C4-2B (cell line): ENCODE data around the gene SOX8.

ENCODE experiments used
- H3K27ac ChIP-seq: fragments of 450-650 bp; 2 replicates; pipeline ENCODE4 v1.5.1; 2017
- CTCF ChIP-seq: fragments of 450-650 bp; conservative IDR thresholded peaks from 2 replicates; pipeline ENCODE4 v1.5.1; 2017; ENCODE audit warnings: mild to moderate bottlenecking
- ZFX ChIP-seq: fragments of 450-650 bp; IDR thresholded peaks from 2 replicates; pipeline ENCODE4 v1.6.1; 2017

The SOX8 gene

DNA sequence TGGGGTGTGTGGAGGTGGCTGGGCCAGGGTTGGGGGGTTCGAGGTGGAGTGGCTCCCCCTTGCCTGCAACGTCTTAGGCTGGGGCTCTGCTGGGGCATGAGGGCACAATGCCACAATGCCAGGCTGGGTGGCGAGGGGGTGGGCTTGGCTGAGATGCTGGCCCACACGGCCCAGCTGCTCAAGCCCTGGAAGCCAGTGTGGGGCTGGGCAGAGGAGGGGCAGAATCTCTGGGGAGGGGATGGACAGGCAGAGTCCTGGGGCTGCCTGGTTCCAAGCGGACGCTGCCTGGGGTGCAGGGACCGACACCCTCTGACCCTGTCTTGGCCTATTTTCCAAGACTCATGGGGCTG, 53.5 kb downstream of the SOX8 start:
- TF ChIP-seq ZFX (no peak), CTCF (no peak)
- H3K27ac ChIP-seq = no peak overlapping the region

- H3K27ac ChIP-seq = no peak overlapping the region
- TF ChIP-seq ZFX (no peak), CTCF (no peak)
Measured at GRCh38 chr16:1036166-1036565, 54.6 kb downstream of the SOX8 start.
